IPS-NIHi7 (cell line): ENCODE data around the gene PLXNA3.

Source experiments
- DNase-seq: peaks from one replicate; pipeline ENCODE4 v3.0.0; 2012; ENCODE audit warnings: mixed read lengths; ENCODE audit errors: extremely low spot score

PLXNA3 gene

GRCh38 chrX:154435171-154435733, 22.8 kb upstream of the PLXNA3 start:
- no peak for DNase-seq

GRCh38 chrX:154436374-154436982, 21.6 kb upstream of the PLXNA3 start:
- DNase-seq, result peak; percentile 52

- peak; percentile 45 for DNase-seq
Measured at GRCh38 chrX:154436983-154437752, 20.9 kb upstream of the PLXNA3 start, which contains the start of gene GDI1. TSS of gene GDI1 (plus strand) at chrX:154437154. CDS start at chrX:154437255, 101 bp downstream.

GRCh38 chrX:154437971-154438893, 19.8 kb upstream of the PLXNA3 start:
- DNase-seq, result no peak

- DNase-seq, result no peak
Measured at GRCh38 chrX:154439841-154440240, 18.2 kb upstream of the PLXNA3 start.

GRCh38 chrX:154440623-154441357, 17.3 kb upstream of the PLXNA3 start:
- DNase-seq, result no peak

GRCh38 chrX:154441564-154441963, 16.5 kb upstream of the PLXNA3 start:
- DNase-seq, result no peak

GRCh38 chrX:154441984-154442707, 15.9 kb upstream of the PLXNA3 start:
- no peak for DNase-seq

- peak; percentile 16 for DNase-seq
Measured at GRCh38 chrX:154443479-154443910, 14.6 kb upstream of the PLXNA3 start.

- peak; percentile 71 for DNase-seq
Measured at GRCh38 chrX:154443992-154444754, 13.9 kb upstream of the PLXNA3 start, which contains the start of gene FAM50A. TSS of gene FAM50A (plus strand) at chrX:154444141. CDS start at chrX:154444236, 95 bp downstream.

GRCh38 chrX:154444755-154445246, 13.3 kb upstream of the PLXNA3 start:
- no peak for DNase-seq

- no peak for DNase-seq
Measured at GRCh38 chrX:154445776-154446175, 12.3 kb upstream of the PLXNA3 start.

- no peak for DNase-seq
Measured at GRCh38 chrX:154446430-154446829, 11.7 kb upstream of the PLXNA3 start.

- no peak for DNase-seq
Measured at GRCh38 chrX:154448484-154448883, 9.6 kb upstream of the PLXNA3 start.

- no peak for DNase-seq
Measured at GRCh38 chrX:154449618-154450017, 8.5 kb upstream of the PLXNA3 start.

- no peak for DNase-seq
Measured at GRCh38 chrX:154450312-154450711, 7.8 kb upstream of the PLXNA3 start.

- DNase-seq, result no peak
Measured at GRCh38 chrX:154452823-154453222, 5.3 kb upstream of the PLXNA3 start.

GRCh38 chrX:154457491-154458115, 478 bp upstream of the PLXNA3 start:
- DNase-seq, result peak; percentile 81
